ENCODE data around the gene XPNPEP2.

DNA sequence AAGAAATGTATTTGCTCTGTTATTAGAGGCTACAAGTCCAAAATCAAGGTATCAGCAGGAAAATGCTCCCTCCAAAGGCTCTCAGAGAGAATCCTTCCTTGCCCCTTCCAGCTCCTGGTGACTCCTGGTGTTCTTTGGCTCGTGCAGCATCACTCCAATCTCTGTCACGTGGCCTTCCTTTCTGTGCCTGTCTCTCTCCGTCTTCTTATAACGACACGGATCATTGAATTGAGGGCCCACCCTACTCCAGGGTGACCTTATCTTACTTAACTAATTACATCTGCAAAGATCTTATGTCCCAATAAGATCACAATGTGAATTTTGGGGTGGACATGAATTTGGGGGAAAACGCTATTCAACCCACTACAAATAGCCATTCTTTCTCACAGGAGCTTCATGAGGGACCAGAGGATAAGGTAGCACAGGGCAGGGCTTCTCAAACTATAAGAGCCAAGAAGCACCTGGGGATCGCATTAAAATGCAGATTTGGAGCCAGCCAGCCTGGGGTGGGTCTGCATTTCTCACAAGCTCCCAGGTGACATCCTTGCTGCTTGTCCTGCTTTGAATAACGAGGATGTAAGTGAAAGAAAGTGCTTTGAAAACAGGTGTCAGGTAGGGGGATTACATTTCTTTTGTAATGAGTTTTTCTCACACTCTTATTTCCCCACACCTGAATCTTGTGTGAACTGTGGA, 42.2 kb upstream of the XPNPEP2 start:
- TF ChIP-seq, protein P1, sequence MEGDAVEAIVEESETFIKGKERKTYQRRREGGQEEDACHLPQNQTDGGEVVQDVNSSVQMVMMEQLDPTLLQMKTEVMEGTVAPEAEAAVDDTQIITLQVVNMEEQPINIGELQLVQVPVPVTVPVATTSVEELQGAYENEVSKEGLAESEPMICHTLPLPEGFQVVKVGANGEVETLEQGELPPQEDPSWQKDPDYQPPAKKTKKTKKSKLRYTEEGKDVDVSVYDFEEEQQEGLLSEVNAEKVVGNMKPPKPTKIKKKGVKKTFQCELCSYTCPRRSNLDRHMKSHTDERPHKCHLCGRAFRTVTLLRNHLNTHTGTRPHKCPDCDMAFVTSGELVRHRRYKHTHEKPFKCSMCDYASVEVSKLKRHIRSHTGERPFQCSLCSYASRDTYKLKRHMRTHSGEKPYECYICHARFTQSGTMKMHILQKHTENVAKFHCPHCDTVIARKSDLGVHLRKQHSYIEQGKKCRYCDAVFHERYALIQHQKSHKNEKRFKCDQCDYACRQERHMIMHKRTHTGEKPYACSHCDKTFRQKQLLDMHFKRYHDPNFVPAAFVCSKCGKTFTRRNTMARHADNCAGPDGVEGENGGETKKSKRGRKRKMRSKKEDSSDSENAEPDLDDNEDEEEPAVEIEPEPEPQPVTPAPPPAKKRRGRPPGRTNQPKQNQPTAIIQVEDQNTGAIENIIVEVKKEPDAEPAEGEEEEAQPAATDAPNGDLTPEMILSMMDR (conservative IDR thresholded peaks at IDR 0.05 in 1 of 2, IDR thresholded peaks at IDR 0.05 in 1 of 2; ENCODE audit: extremely low read depth in 1 of 2, insufficient read depth in 1 of 2, low read depth in 1 of 2, low read length in 2 of 2): no peak
- TF ChIP-seq EZH2 (IDR thresholded peaks at IDR 0.05; ENCODE audit: borderline replicate concordance, low read length): no peak

Data from mammary epithelial cell (primary cell).